M059J (cell line): ENCODE data around the gene ZBTB34. TPM values are rescaled to one million over a fixed set of nuclear protein-coding genes. Genes with fewer than 3 reads are reported as not detected.

Source experiments
- DNase-seq: peaks from one replicate; pipeline ENCODE4 v3.0.0-alpha.2; 2012; ENCODE audit warnings: low read depth
- total RNA-seq: library from RNA; depleted of rRNA; stranded (reverse); fragments of >200 nt; shearing (Covaris generic); gene quantifications from 2 replicates; pipeline ENCODE4 v1.2.3, GENCODE V29; 2014; rRNA removed

The ZBTB34 gene
- total RNA-seq, 1 experiment from 2014 or later = 4.3 TPM

DNA sequence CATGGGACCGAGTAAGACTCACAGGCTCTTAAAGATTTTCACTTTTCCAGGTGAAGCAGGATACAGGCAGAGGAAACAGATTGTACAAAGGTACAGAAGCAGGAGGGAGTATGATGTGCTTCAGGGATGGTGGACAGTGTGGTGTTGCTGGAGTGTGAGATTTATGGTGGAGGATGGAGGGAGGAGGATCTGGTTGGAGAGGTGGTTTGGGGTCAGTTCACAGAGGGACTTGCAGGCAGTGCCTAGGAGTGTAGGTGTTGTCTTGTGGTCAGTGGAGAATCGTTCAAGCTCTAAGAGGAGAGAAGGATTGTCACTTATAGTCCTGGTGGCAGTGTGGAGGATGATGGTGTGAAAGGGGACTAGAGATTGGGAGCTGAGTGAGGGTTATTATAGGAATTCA is 65.9 kb downstream of the ZBTB34 start:
- no peak for DNase-seq

DNA sequence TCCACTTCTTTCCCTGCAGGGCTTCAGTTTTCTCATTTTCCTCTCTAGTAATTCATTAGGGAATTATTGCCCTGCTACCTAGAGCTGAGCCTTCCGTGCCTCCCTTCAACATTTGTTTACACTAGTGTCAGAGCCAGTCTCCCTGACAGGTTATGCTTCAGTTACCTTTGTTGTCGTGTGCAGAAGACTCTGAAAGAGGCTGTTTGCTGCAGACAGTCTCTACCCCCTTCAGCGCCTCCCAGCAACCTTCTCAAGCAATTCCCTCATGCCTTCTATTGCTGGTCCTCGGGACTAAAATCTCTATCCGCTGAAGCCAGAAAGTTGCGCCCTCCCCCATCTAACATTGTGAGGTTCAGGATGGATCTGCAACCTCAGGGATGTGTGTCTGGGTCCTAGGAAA is 67.0 kb downstream of the ZBTB34 start:
- DNase-seq = no peak

DNA sequence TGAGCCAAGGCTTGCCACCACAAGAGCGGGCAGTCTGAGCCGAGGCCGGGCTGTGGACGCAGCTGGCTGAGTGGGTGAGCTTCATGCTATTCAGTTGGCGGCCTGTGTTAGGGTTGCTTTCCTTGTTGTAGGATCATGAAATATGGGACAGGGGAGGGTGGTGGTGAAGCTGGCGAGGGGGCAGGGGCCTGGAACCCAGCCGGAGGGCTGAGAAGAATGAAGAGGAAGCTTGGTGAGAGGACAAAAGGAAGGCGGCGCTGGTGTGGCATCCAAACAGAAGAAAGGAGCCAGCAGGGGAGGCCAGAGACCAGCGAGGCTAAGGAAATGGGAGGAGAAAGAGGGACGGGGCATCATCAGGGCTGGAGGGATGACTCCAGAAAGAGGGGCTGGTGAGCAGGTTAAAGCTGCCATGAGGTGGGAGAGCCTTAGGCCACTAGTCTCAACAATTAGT is 72.5 kb downstream of the ZBTB34 start:
- DNase-seq = no peak

DNA sequence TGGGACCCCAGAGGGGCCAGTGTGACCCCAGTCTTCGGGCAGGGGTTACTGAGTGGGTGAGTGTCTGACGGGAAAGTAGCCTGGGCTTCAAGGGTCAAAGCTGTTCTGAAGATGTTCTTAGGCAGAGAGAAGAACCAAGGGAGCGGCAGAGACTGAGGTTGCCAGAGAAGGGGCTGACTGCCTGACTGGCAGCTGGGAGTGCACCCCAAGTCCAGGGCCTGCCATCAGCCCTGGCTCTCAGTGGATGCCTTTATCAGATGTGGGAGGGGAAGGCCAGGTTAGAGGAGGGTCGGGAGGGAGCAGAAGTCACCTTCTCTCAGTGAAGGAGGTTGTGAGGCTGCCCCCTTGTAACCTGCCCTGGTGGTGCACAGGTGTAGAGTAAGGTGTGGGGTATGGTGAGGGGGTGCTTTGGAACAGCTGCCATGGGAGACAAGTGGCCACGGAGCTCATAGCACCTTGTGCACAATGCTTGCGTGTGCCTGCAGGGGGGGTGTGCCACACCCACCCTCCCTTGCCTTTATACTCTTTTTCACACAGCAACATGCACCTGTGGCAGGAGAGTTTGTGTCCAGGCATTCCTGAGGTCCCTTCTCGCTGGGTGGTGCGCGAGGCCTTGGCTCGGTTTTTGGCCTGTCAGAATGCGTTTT is 73.0 kb downstream of the ZBTB34 start:
- no peak for DNase-seq

DNA sequence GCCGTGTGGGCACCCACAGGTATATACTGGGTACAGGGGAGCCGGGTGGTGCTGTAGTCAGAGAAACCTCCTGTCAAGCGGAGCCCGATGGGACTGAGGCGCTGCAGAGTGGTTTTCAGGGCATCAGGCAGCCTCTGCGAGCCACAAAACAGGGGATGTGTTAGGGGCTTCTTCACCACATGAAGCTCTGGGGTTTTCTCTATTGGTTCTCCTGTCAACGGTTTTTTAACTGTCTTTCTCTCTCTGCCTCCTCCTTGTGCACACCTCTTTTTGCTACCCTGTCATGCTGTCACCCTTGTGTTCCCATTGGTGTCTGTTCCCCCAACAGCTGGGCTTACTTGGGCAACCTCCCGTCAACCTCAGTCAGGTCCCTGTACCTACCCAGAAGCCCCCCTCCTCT is 74.0 kb downstream of the ZBTB34 start:
- DNase-seq = no peak

Other genes with a start within 250 kb of the ZBTB34 start
- 0.02 TPM in 1 of 2 replicates, not detected in the other for gene LMX1B, start 246.7 kb upstream of the ZBTB34 start, total RNA-seq
- gene ZBTB43, start 55.6 kb upstream of the ZBTB34 start, total RNA-seq = 6.4 and 9.3 TPM in 2 replicates
- 3.6 and 9.8 TPM in 2 replicates for gene RALGPS1, start 54.1 kb downstream of the ZBTB34 start, total RNA-seq